ENCODE results near the gene FMNL2.
A peak's percentile ranks its signal among the peaks of the same experiment; 100 is the strongest.
"Not testable (repeated sequence)": the region's sequence is repeated elsewhere in the genome, so short reads cannot be mapped to it uniquely, and the experiment has no call there.

Gene FMNL2

GRCh38 chr2:152376385-152376784, 41.4 kb downstream of the FMNL2 start:
- DNase-seq (ENCODE audit: low read depth in 2 of 2) = no peak

GRCh38 chr2:152376968-152377367, 42.0 kb downstream of the FMNL2 start:
- DNase-seq (ENCODE audit: low read depth in 2 of 2) = no peak

GRCh38 chr2:152379089-152379488, 44.1 kb downstream of the FMNL2 start:
- no peak for DNase-seq (ENCODE audit: low read depth in 2 of 2)

GRCh38 chr2:152380261-152381055, 45.5 kb downstream of the FMNL2 start:
- no peak for DNase-seq (ENCODE audit: low read depth in 2 of 2)

- DNase-seq (ENCODE audit: low read depth in 2 of 2) = peak; percentile 68 to 75
Measured at GRCh38 chr2:152383702-152384101, 48.7 kb downstream of the FMNL2 start.

- DNase-seq (ENCODE audit: low read depth in 2 of 2) = no peak
Measured at GRCh38 chr2:152384992-152385391, 50.0 kb downstream of the FMNL2 start.

- DNase-seq (ENCODE audit: low read depth in 2 of 2) = peak; percentile 77 to 80
Measured at GRCh38 chr2:152385650-152386049, 50.7 kb downstream of the FMNL2 start.

GRCh38 chr2:152386266-152386665, 51.3 kb downstream of the FMNL2 start:
- DNase-seq (ENCODE audit: low read depth in 2 of 2) = no peak

GRCh38 chr2:152387041-152387440, 52.1 kb downstream of the FMNL2 start:
- no peak for DNase-seq (ENCODE audit: low read depth in 2 of 2)

- not testable (repeated sequence) for DNase-seq (ENCODE audit: low read depth in 2 of 2)
Measured at GRCh38 chr2:152388269-152388668, 53.3 kb downstream of the FMNL2 start.

- no peak for DNase-seq (ENCODE audit: low read depth in 2 of 2)
Measured at GRCh38 chr2:152389483-152389882, 54.5 kb downstream of the FMNL2 start.

GRCh38 chr2:152390837-152391236, 55.9 kb downstream of the FMNL2 start:
- no peak for DNase-seq (ENCODE audit: low read depth in 2 of 2)

- no peak for DNase-seq (ENCODE audit: low read depth in 2 of 2)
Measured at GRCh38 chr2:152391318-152391717, 56.3 kb downstream of the FMNL2 start.

GRCh38 chr2:152393377-152393776, 58.4 kb downstream of the FMNL2 start:
- DNase-seq (ENCODE audit: low read depth in 2 of 2) = no peak

GRCh38 chr2:152394326-152394725, 59.4 kb downstream of the FMNL2 start:
- DNase-seq (ENCODE audit: low read depth in 2 of 2) = no peak

GRCh38 chr2:152395103-152395502, 60.1 kb downstream of the FMNL2 start:
- no peak for DNase-seq (ENCODE audit: low read depth in 2 of 2)

- no peak for DNase-seq (ENCODE audit: low read depth in 2 of 2)
Measured at GRCh38 chr2:152395572-152395971, 60.6 kb downstream of the FMNL2 start.

GRCh38 chr2:152396051-152396511, 61.1 kb downstream of the FMNL2 start:
- no peak for DNase-seq (ENCODE audit: low read depth in 2 of 2)

- no peak for DNase-seq (ENCODE audit: low read depth in 2 of 2)
Measured at GRCh38 chr2:152396763-152397162, 61.8 kb downstream of the FMNL2 start.

- no peak for DNase-seq (ENCODE audit: low read depth in 2 of 2)
Measured at GRCh38 chr2:152399003-152399402, 64.0 kb downstream of the FMNL2 start.

GRCh38 chr2:152400607-152401214, 65.7 kb downstream of the FMNL2 start:
- no peak for DNase-seq (ENCODE audit: low read depth in 2 of 2)

- DNase-seq (ENCODE audit: low read depth in 2 of 2) = no peak
Measured at GRCh38 chr2:152402780-152403759, 68.1 kb downstream of the FMNL2 start.
